ENCODE measurements around the gene PARP1. TPM values are rescaled to one million over a fixed set of nuclear protein-coding genes. Genes with fewer than 3 reads are reported as not detected.
A peak's percentile ranks its signal among the peaks of the same experiment; 100 is the strongest.

The PARP1 gene
- total and polyA plus RNA-seq, 2 donors (not counting 1 experiment from before 2014, with no cell fraction given): 118 to 180 TPM

DNA sequence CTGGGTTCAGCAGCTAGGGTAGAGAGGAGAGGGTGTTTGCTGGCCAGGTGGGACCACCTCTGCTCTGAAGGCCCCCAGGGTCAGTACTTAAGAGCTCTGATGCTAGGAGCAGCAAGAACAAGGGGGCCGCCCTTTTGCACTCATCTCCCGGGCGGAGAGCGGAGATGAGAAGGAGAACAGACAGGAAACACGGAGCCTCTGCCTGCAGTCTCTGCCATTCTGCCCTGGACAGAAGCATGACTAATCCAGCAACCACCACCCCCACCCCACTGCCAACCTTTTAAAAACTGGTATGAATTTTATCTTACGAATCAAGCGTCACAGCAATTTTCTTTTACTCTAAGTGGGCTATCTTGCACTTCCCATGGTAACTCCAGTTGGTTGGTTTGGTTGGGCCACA is 34.5 kb downstream of the PARP1 start:
- Histone ChIP-seq H3K27me3 (replicated peaks in 1 of 4; ENCODE audit: control extremely low read depth in 1 of 4, control insufficient read depth in 3 of 4, insufficient read depth in 4 of 4, low read length in 3 of 4) (no peaks in the 10 kb centered on the region), H4K20me1 (ENCODE audit: control insufficient read depth, insufficient read depth, low read length, poor library complexity, severe bottlenecking) (peaks cover 5% of the 10 kb centered on the region), H2AFZ (ENCODE audit: insufficient read depth, low read depth, low read length, poor library complexity, severe bottlenecking) (no peak overlapping the region), H3K36me3 (replicated peaks in 1 of 2; ENCODE audit: control extremely low read depth in 1 of 2, control insufficient read depth in 1 of 2, extremely low read depth in 1 of 2, insufficient read depth in 2 of 2, low read length in 1 of 2) (peaks cover 0 to 72% of the 10 kb centered on the region in 2 experiments), H3K9me3 (ENCODE audit: control extremely low read depth in 1 of 3, control insufficient read depth in 2 of 3, insufficient read depth in 1 of 3, low read length in 2 of 3) (no peaks in the 10 kb centered on the region), H3K4me3 (ENCODE audit: control extremely low read depth in 1 of 5, extremely low read depth in 1 of 5, insufficient read depth in 1 of 5, low read depth in 2 of 5, low read length in 4 of 5) (no peak overlapping the region), H3K9ac (ENCODE audit: low read length) (no peak overlapping the region), H3K4me1 (ENCODE audit: control insufficient read depth in 2 of 2, insufficient read depth in 2 of 2, low read length in 2 of 2) (peaks cover 33 to 35% of the 10 kb centered on the region in 2 donors), H3K79me2 (ENCODE audit: control insufficient read depth, insufficient read depth, low read length) (peaks cover 9% of the 10 kb centered on the region), H3K27ac (ENCODE audit: low read length in 2 of 2) (no peak overlapping the region), H3K4me2 (replicated peaks; ENCODE audit: low read depth, low read length, poor library complexity, severe bottlenecking) (no peak overlapping the region)
- Mint-ChIP-seq H3K27me3 (no peaks in the 10 kb centered on the region), H3K9me3 (ENCODE audit: insufficient read depth) (no peaks in the 10 kb centered on the region), H3K4me3 (no peak overlapping the region), H3K4me1 (peaks cover 38% of the 10 kb centered on the region), H3K27ac (peak overlapping the region; percentile 78)
- CTCF ChIA-PET: interaction anchor here (1.2 to 1.8 kb wide), 3 partner anchors 9 to 248 kb away, joined by 4 to 5 read pairs (median 4); no protein-coding TSS in a partner anchor
- intact Hi-C loops (cut with micrococcal nuclease): no loop called here
- 92% methylated on average over 5 of the region's 7 CpGs for WGBS (ENCODE audit: insufficient coverage)
- POLR2A ChIA-PET: no interaction called here
- ATAC-seq (ENCODE audit: low read depth) (no peak), DNase-seq (no peak)
- TF ChIP-seq, protein P1, sequence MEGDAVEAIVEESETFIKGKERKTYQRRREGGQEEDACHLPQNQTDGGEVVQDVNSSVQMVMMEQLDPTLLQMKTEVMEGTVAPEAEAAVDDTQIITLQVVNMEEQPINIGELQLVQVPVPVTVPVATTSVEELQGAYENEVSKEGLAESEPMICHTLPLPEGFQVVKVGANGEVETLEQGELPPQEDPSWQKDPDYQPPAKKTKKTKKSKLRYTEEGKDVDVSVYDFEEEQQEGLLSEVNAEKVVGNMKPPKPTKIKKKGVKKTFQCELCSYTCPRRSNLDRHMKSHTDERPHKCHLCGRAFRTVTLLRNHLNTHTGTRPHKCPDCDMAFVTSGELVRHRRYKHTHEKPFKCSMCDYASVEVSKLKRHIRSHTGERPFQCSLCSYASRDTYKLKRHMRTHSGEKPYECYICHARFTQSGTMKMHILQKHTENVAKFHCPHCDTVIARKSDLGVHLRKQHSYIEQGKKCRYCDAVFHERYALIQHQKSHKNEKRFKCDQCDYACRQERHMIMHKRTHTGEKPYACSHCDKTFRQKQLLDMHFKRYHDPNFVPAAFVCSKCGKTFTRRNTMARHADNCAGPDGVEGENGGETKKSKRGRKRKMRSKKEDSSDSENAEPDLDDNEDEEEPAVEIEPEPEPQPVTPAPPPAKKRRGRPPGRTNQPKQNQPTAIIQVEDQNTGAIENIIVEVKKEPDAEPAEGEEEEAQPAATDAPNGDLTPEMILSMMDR (IDR thresholded peaks at IDR 0.05): no peak
- TF ChIP-seq EZH2 (IDR thresholded peaks at IDR 0.05; ENCODE audit: borderline replicate concordance, insufficient read depth, low read depth, low read length, poor library complexity, severe bottlenecking): no peak

DNA sequence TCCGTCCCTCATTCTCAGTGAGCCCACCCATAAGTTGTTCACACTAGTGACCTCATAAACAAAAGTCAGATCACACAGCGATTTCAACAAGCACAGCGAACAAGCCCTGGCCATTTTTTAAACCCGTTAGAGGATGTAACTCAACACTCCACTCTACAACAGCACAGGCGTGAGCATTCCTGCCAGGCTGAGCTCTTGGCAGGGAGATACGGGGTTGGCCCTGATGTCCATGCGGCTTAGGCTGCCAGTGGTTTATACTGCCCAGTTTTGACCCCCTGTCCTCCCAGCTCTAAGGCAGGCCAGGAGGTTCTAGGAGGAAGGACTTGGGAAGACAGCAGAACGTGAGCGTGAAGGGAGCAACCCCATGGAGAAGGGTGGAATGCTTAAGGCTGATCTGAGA is 35.0 kb downstream of the PARP1 start:
- Histone ChIP-seq H3K4me3 (ENCODE audit: control extremely low read depth in 1 of 5, extremely low read depth in 1 of 5, insufficient read depth in 1 of 5, low read depth in 2 of 5, low read length in 4 of 5) (no peak overlapping the region), H3K9me3 (ENCODE audit: control extremely low read depth in 1 of 3, control insufficient read depth in 2 of 3, insufficient read depth in 1 of 3, low read length in 2 of 3) (no peaks in the 10 kb centered on the region), H3K9ac (ENCODE audit: low read length) (no peak overlapping the region), H3K4me1 (ENCODE audit: control insufficient read depth in 2 of 2, insufficient read depth in 2 of 2, low read length in 2 of 2) (peaks cover 33 to 39% of the 10 kb centered on the region in 2 donors), H3K27ac (ENCODE audit: low read length in 2 of 2) (peak overlapping the region in 1 of 2 donors; percentile 50), H2AFZ (ENCODE audit: insufficient read depth, low read depth, low read length, poor library complexity, severe bottlenecking) (no peak overlapping the region), H4K20me1 (ENCODE audit: control insufficient read depth, insufficient read depth, low read length, poor library complexity, severe bottlenecking) (peaks cover 10% of the 10 kb centered on the region), H3K4me2 (replicated peaks; ENCODE audit: low read depth, low read length, poor library complexity, severe bottlenecking) (no peak overlapping the region), H3K79me2 (ENCODE audit: control insufficient read depth, insufficient read depth, low read length) (peaks cover 9% of the 10 kb centered on the region), H3K27me3 (replicated peaks in 1 of 4; ENCODE audit: control extremely low read depth in 1 of 4, control insufficient read depth in 3 of 4, insufficient read depth in 4 of 4, low read length in 3 of 4) (no peaks in the 10 kb centered on the region), H3K36me3 (replicated peaks in 1 of 2; ENCODE audit: control extremely low read depth in 1 of 2, control insufficient read depth in 1 of 2, extremely low read depth in 1 of 2, insufficient read depth in 2 of 2, low read length in 1 of 2) (peaks cover 0 to 72% of the 10 kb centered on the region in 2 experiments)
- POLR2A ChIA-PET: no interaction called here
- Mint-ChIP-seq H3K9me3 (ENCODE audit: insufficient read depth) (no peaks in the 10 kb centered on the region), H3K4me3 (no peak overlapping the region), H3K27ac (peak overlapping the region; percentile 74), H3K27me3 (no peaks in the 10 kb centered on the region), H3K4me1 (peaks cover 40% of the 10 kb centered on the region)
- intact Hi-C loops (cut with micrococcal nuclease): no loop called here
- no peak for ATAC-seq (ENCODE audit: low read depth)
- no peak for DNase-seq
- WGBS (ENCODE audit: insufficient coverage): 97% methylated on average over 9 of the region's 9 CpGs
- CTCF ChIA-PET: interaction anchor here (1.2 to 2.3 kb wide), 4 partner anchors 9 to 247 kb away, joined by 4 to 7 read pairs (median 4); no protein-coding TSS in a partner anchor
- no peak for TF ChIP-seq EZH2 (IDR thresholded peaks at IDR 0.05; ENCODE audit: borderline replicate concordance, insufficient read depth, low read depth, low read length, poor library complexity, severe bottlenecking)
- TF ChIP-seq, protein P1 (IDR thresholded peaks at IDR 0.05): no peak
